GM19324 (cell line): ENCODE results near the gene TLK2.

Source experiments
- ATAC-seq: cut with Tn5 transposase; IDR thresholded peaks from one replicate; pipeline ENCODE4 v1.9.1; 2021; ENCODE audit warnings: mild to moderate bottlenecking, moderate library complexity; ENCODE audit not compliant: unreplicated experiment, low FRiP score

TLK2 gene

DNA sequence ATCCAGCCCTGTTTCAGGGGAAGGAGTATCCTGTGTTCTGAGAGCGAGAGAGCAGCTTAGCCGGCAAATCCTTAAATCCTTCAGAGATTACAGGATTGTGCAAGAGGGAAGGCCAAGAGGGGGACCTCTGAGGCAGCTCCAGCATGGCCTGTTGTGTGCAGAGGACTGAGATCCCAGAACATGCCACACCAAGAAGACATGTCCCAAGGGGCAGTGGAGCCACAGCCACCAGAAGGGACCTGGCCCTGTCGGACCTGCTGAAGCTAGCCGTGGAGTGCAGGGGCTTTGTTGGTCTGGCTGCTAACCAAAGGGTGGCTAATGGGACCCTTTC is 147.2 kb downstream of the TLK2 start:
- no peak for ATAC-seq

DNA sequence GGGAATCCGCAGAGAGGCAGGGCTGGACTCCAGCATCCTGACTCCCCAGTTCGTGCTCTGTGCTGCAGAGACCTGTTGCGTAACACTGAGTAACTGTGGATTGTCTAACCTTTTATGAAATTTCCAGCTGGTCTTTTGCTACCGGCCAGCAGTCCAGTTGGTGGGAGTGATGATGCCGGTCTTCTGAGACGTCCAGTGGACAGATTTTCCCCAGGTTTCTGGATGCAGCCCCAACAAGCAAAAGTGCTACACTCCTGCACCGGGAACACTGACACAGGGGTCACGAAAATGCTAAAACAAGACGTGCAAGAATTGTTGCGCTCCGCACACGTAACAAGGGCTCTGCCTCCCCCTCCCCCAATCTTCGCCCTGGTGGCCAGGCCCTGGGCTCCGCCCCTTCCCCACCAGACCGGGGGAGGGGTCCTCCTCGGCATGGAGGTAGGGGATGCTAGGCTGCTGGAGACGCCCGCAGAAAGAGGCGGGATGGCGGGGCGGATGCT is 148.1 kb downstream of the TLK2 start:
- ATAC-seq = no peak

GRCh38 chr17:62627219-62627903 is 148.7 kb downstream of the TLK2 start, which contains the start of gene MRC2:
Gene MRC2 (plus strand): TSS chr17:62627670. CDS start chr17:62627803, 133 bp downstream.
- ATAC-seq = no peak

- ATAC-seq = no peak
Measured at GRCh38 chr17:62627904-62628633, 149.4 kb downstream of the TLK2 start.

GRCh38 chr17:62628831-62629555 is 150.4 kb downstream of the TLK2 start:
- ATAC-seq = no peak

- no peak for ATAC-seq
Measured at GRCh38 chr17:62629556-62630364, 151.1 kb downstream of the TLK2 start.

DNA sequence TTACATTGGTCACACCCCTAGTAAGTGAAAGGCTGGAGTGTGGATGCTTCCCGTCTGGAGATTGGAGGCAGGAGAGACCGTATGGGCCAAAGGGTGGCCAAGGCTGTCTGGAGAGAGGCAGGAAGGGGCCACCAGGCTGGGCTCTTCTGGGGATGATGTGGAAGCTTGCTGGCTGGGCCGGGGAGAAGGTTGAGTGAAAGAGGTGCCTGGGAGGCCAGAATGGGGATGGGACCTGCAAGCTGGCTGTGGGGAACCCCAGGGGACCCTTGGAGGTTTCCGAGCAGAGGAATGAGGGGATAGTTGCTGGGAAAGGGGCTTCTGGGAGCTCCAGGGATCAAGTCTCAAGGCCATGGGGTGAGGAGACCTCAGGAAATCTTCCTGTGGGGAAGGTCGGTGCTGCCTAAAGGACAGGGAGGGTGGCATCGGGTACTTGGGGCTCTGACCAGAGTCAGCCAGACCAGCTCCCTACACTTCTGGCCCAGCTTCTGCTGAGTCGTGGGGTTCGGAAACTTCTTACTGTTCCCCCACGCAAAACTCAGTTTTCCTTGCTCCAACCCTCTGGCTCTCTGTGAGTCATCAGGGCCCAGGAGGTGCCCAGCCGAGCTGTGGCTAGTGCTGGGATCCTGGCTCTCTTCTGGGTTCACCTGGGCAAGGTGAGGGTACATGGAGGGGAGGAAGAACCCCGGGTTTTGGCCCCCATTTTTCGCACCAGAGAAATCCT is 151.9 kb downstream of the TLK2 start:
- ATAC-seq = no peak

DNA sequence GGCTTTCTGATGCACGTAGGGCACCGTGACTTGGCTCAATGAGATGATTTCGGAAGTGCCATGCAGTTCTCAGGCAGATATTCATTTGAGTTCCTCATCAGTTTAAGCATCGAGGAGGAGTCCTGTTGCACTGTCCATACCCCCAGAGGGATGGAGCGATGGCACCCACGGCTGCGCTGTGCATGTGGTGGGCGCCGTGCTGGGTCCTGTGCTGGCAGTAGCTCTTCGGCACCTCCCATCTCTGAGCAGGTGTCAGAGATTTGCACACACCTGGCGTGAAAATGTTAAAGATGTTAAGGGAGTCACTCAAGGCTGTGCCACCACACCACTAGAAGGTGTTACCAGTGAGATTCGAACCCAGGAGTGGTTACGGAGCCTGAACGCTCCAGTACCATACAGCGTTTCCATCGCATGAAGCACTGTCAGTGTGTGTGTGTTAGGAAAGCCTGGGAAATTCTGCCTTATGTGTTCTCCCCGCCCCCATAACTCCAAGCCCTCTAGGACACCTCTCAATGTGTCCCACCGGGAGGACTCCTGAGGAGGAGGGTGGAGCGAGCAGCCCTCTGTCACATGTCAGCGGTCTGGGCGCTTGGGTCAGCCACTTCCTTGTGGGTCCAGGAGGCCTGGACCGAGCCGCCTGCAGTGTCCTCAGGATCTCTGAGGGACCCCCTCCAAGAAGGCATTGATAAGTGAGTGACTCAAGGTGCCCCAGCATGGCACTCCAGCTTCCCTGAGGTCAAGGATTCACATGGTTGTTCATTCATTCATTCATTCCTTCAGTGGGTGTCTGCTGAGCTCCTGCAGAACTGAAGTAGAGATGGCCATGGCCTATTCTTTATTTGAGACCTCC is 152.7 kb downstream of the TLK2 start:
- no peak for ATAC-seq

DNA sequence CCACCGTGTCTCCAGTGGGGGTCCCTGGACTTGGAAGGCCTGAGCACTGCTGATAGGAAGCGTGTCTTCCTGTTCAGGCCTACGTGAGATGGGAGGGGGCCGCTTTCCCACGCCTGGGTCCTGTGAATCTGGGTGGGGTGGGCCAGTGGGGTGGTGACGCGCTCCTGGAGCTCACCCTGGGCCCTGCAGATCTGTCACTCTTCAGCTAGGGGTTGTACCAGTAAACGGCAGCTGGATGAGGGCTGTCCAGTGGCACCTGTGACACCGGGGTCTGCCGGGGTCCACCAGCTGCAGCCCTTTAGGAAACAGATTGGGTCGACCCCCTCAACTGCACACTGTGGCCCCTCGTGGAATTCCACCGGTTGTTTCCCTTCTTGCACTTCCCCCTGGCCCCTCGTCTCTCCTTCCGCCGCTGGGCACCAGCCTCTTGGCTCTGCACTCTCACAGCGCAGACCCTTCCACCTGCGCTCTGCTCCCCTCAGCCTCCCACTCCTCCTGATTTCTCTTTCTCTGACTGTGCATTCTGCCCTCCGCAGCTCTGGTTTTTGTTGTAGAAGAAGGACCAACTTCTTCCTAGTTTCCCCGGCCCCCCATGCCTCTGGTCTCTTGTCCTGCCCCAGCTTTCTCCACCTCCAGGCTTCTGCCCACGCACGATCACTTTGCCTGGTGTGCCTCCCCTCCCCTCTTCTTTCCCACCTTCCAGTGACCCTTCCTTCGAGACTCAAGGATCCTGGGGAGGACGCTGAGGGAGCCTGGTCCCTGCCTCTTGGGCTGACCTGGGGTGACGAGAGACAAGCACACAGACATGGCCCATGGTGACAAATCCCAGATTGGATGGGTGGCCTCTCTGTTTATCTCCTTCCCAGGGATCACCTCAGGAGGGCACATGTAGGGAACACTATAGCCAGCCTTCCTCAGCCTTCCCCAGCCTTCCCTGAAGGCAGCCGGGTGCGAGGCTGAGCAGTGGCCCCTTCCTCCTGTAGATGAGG is 153.6 kb downstream of the TLK2 start:
- ATAC-seq = no peak

DNA sequence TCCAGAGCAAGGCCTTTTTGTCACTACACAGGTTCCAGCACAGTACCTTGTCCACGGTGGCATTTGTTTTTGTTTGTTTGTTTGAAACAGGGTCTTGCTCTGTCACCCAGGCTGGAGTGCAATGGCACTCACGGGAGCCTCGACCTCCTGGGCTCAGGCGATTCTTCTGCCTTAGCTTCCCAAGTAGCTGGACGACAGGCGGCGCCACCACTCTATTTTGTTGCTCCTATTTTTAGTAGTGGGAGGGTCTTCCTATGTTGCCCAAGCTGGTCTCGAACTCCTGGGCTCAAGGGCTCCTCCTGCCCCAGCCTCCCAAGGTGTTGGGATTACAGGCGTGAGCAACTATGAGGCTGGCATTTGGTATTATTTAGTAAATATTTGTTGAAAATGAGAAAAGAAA is 159.2 kb downstream of the TLK2 start:
- ATAC-seq = no peak

DNA sequence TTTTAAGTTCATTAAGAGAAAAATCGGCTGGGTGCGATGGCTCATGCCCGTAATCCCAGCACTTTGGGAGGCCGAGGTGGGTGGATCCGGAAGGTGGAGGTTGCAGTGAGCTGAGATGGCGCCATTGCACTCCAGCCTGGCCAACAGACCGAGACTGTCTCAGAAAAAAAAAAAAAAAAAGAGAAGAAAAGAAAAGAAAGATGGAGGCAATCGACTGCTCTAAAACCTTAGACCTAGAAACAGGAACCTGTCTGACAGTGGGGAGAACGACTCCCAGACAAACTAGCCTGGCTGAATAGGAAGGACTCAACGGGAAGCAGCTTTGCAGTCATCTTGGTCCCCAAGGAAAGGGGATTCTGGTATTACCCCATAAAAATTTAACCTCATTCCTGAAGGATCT is 162.5 kb downstream of the TLK2 start:
- no peak for ATAC-seq

DNA sequence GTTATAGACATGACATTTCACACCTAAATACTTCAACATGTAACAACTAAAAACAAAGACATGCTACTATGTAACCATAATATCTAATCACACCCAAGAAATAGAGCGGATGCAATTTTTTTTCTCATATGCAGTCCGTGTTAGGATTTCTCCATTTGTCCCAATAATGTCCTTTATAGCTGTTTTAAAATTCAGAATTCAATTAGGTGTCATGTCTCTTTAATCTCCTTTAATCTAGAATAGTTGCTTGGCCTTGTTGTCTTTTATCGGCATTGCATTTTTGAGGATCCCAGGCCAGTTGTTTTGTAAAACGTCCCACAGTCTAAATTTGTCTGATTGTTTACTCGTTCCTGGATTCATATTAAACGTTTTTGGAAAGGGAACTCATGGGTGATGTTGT is 163.3 kb downstream of the TLK2 start:
- ATAC-seq = no peak

- ATAC-seq = no peak
Measured at GRCh38 chr17:62643496-62643895, 164.9 kb downstream of the TLK2 start.

DNA sequence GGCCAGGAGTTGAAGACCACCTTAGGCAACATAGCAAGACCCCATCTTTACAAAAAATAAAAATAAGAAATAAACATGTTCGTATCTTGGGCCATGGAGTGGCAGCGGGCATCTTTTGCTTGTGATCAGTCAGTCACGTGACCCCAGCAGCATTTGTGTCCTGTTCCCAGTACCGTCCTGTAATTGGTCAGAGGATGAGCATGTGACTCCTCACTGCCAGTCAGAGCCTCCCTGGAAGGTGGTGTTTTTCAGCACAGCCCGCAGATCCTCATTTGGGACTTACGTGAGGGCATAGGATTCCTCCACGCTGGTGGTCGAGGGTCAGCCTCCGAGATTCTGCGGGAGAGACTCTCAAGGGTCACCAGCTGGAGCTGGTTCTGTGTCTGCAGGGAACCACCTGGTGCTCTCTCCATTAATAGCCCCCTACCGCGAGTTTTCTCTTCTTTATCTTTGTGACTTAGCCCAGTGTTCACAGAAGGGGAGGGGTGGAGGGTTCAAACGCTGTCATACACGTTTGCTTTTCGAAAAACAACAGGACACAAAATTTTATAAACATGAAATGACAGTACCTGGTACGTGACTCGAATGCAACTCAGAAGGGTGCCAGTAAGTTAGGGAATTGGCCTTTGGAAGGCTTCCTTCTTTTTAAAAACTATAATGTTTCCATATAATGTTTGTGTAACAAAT is 166.0 kb downstream of the TLK2 start:
- no peak for ATAC-seq

GRCh38 chr17:62648251-62648955 is 169.8 kb downstream of the TLK2 start:
- no peak for ATAC-seq

GRCh38 chr17:62648956-62649294 is 170.3 kb downstream of the TLK2 start:
- no peak for ATAC-seq

GRCh38 chr17:62649570-62649969 is 170.9 kb downstream of the TLK2 start:
- ATAC-seq = no peak
